PC-9 (cell line): ENCODE measurements around the gene TMEM232.
"Not testable (repeated sequence)": the region's sequence is repeated elsewhere in the genome, so short reads cannot be mapped to it uniquely, and the experiment has no call there.

Experiments
- CTCF ChIP-seq: fragments of 200-600 bp; sonication (generic); conservative IDR thresholded peaks from 2 replicates; pipeline ENCODE4 v1.6.1; 2017; ENCODE audit warnings: mixed run types, antibody characterized with exemption, mild to moderate bottlenecking, moderate library complexity
- EZH2 ChIP-seq: fragments of 200-600 bp; sonication (generic); IDR thresholded peaks from 2 replicates; pipeline ENCODE4 v1.8.0; 2017; ENCODE audit warnings: antibody characterized with exemption, low read depth

- not testable (repeated sequence) for TF ChIP-seq CTCF, EZH2
Observed at GRCh38 chr5:110731499-110731898, 5.0 kb upstream of the TMEM232 start.
